Peyer's patch (tissue), 4 donors: ENCODE results near the gene ABHD11.

Source experiments
- CTCF ChIP-seq, 6 experiments: fragments of 450-650 bp in 4 of 6; fragments of 200-600 bp in 2 of 6; sonication (generic) in 1 of 6; IDR thresholded peaks; one replicate each; pipeline ENCODE4 v1.5.1; 2017 to 2019; ENCODE audit warnings: antibody characterized with exemption in 6 of 6, mild to moderate bottlenecking in 3 of 6, moderate library complexity in 1 of 6
- POLR2A ChIP-seq, 2 donors: fragments of 450-650 bp; IDR thresholded peaks; one replicate each; pipeline ENCODE4 v1.5.1; 2017; ENCODE audit warnings: antibody characterized with exemption in 2 of 2, mild to moderate bottlenecking in 2 of 2, moderate library complexity in 2 of 2

GRCh38 chr7:73779517-73779916 is 40.9 kb upstream of the ABHD11 start:
- TF ChIP-seq POLR2A (IDR thresholded peaks at IDR 0.05), result no peak
- TF ChIP-seq CTCF (IDR thresholded peaks at IDR 0.05), result no peak
